K562 (cell line): ENCODE measurements around the gene COL4A2.

Experiments used
- ARID2 ChIP-seq: fragments of 450-650 bp; IDR thresholded peaks from 2 replicates; pipeline ENCODE4 v1.6.1; 2017; ENCODE audit warnings: antibody characterized with exemption, mild to moderate bottlenecking
- CTCF ChIP-seq, 3 experiments: IDR thresholded peaks in 2 of 3; conservative IDR thresholded peaks in 1 of 3; 2 replicates each; pipeline ENCODE4 v1.5.1; 2011 to 2012; ENCODE audit warnings: low read length in 3 of 3, mild to moderate bottlenecking in 3 of 3, control low read depth in 2 of 3, improper control_type of control experiment in 1 of 3, inconsistent platforms in 1 of 3, low read depth in 1 of 3, mixed read lengths in 1 of 3, moderate library complexity in 1 of 3; ENCODE audit not compliant: insufficient read depth in 2 of 3
- EP300 ChIP-seq: IDR thresholded peaks from 2 replicates; pipeline ENCODE4 v1.6.1; 2012; ENCODE audit warnings: low read length, improper control_type of control experiment
- FOXA1 ChIP-seq: fragments of 450-650 bp; IDR thresholded peaks from 2 replicates; pipeline ENCODE4 v1.6.1; 2016; ENCODE audit warnings: mild to moderate bottlenecking, borderline replicate concordance
- FOXP1 ChIP-seq: sonication (generic); formaldehyde crosslinking; IDR thresholded peaks from 2 replicates; pipeline ENCODE4 v1.8.0; 2022; ENCODE audit warnings: mild to moderate bottlenecking, missing genetic modification reagents
- JUN ChIP-seq, 2 experiments: sonication (generic) in 1 of 2; formaldehyde crosslinking in 1 of 2; IDR thresholded peaks; 2 replicates each; pipeline versions ENCODE4 v1.6.1 to v1.8.0; 2012 to 2022; ENCODE audit warnings: borderline replicate concordance in 2 of 2, mild to moderate bottlenecking in 2 of 2, improper control_type of control experiment in 1 of 2, low read depth in 1 of 2, low read length in 1 of 2, missing genetic modification reagents in 1 of 2
- PBX2 ChIP-seq, 2 experiments: IDR thresholded peaks in 1 of 2; conservative IDR thresholded peaks in 1 of 2; 2 replicates each; pipeline ENCODE4 v1.6.1; 2016; ENCODE audit warnings: low read depth in 2 of 2, mild to moderate bottlenecking in 1 of 2, missing compliant biosample characterization in 1 of 2, missing genetic modification characterization in 1 of 2, moderate library complexity in 1 of 2
- POLR2A ChIP-seq: fragments of 450-650 bp; conservative IDR thresholded peaks from 2 replicates; pipeline ENCODE4 v1.6.1; 2016
- RCOR1 ChIP-seq, 2 experiments: IDR thresholded peaks; 2 replicates each; pipeline ENCODE4 v1.6.1; 2012; ENCODE audit warnings: low read depth in 2 of 2, low read length in 2 of 2, borderline replicate concordance in 1 of 2, improper control_type of control experiment in 1 of 2
- RFX1 ChIP-seq: fragments of 450-650 bp; IDR thresholded peaks from 2 replicates; pipeline ENCODE4 v1.6.1; 2016; ENCODE audit warnings: mild to moderate bottlenecking, moderate library complexity
- THRB ChIP-seq: fragments of 450-650 bp; formaldehyde crosslinking; conservative IDR thresholded peaks from 2 replicates; pipeline ENCODE4 v1.4.0; 2022; ENCODE audit warnings: mild to moderate bottlenecking, missing genetic modification characterization
- ZNF77 ChIP-seq: fragments of 250-450 bp; sonication (Bioruptor Pico); IDR thresholded peaks from 2 replicates; pipeline ENCODE4 v1.5.0; 2020

GRCh38 chr13:110450941-110451730 lies 144.1 kb downstream of the COL4A2 start:
- TF ChIP-seq POLR2A (no peak), CTCF (IDR thresholded peaks at IDR 0.05 in 2 of 3, conservative IDR thresholded peaks at IDR 0.05 in 1 of 3; ENCODE audit: insufficient read depth in 2 of 3, low read depth in 1 of 3, low read length in 3 of 3) (no peak), RCOR1 (IDR thresholded peaks at IDR 0.05; ENCODE audit: borderline replicate concordance in 1 of 2, low read depth in 2 of 2, low read length in 2 of 2) (no peak), JUN (IDR thresholded peaks at IDR 0.05; ENCODE audit: borderline replicate concordance, low read depth, low read length) (no peak), JUN (CRISPR knock-in tag; IDR thresholded peaks at IDR 0.05; ENCODE audit: borderline replicate concordance) (no peak), FOXA1 (no peak), EP300 (no peak), ARID2 (no peak), THRB (no peak), PBX2 (CRISPR knock-in tag; IDR thresholded peaks at IDR 0.05; ENCODE audit: low read depth) (no peak), PBX2 (tag; conservative IDR thresholded peaks at IDR 0.05; ENCODE audit: low read depth) (no peak), ZNF77 (no peak), FOXP1 (CRISPR knock-in tag) (no peak), RFX1 (no peak)
